Measurements from ENCODE around the gene ASF1B. TPM values are rescaled to one million over a fixed set of nuclear protein-coding genes. Genes with fewer than 3 reads are reported as not detected.

The ASF1B gene
- total RNA-seq, 1 donor from 2014 or later = 1.7 TPM

DNA sequence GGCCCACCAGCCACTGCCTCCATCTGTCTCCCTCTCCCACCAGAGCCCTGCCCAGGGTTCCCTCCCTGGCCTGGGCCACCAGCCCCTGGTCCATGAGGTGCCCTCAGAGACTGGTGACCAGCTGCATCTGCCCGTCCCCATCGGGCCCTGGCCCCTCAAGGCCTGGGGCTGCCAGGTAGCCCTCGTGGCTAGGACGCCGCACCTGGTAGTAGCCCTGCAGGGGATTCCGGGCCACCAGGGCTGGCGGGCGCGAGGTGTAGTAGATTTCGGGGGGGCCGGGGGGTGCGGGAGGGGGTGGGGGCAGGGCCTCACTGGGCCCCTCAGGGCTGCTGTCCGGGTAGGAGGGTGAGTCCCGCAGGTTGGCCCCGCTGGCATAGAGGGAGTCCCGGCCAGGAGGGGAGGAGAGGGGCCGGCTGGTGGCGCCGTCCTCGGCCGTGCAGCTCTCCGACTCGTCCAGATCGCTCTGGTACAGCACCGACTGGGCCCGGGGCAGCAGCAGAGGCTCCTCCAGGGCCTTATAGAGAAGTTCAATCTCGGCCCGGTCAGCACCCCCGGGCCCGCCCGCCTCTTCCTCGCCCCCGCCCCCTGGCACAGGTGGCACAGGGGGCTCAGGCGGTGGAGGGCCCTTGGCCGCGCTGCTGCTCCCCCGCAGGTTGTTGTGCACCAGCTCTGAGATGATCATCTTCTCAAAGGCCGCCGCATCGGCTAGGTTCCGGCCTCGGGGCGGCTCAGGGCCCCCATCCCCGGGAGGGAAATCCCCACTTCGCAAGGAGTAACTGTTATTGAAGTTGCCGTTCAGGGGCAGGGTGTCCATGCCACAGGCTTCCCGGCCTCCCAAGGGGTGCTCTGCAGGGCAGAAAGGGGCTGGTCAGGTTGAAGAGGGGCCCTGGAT is 14.6 kb upstream of the ASF1B start:
- H3K27ac ChIP-seq = peak overlapping the region; percentile 86
- intact Hi-C loops (cut with DNase I) = no loop called here
- TF ChIP-seq POLR2AphosphoS5 (IDR thresholded peaks at IDR 0.05; ENCODE audit: insufficient read depth in 1 of 2, low read depth in 1 of 2) = no peak
- no peak for TF ChIP-seq POLR2A (IDR thresholded peaks at IDR 0.05)
- TF ChIP-seq CTCF (IDR thresholded peaks at IDR 0.05) = no peak
- H3K4me1 ChIP-seq = peaks cover 29% of the 10 kb centered on the region
- H3K36me3 ChIP-seq = peaks cover 0 to 12% of the 10 kb centered on the region in 2 donors
- no peak overlapping the region for H3K4me3 ChIP-seq
- H3K9me3 ChIP-seq = no peaks in the 10 kb centered on the region
- no peaks in the 10 kb centered on the region for H3K27me3 ChIP-seq
- DNase-seq (ENCODE audit: extremely low spot score in 2 of 2) = no peak

- peaks cover 29% of the 10 kb centered on the region for H3K4me1 ChIP-seq
- H3K9me3 ChIP-seq = no peaks in the 10 kb centered on the region
- H3K4me3 ChIP-seq = peak overlapping the region; percentile 1 to 28
- intact Hi-C loops (cut with DNase I) = no loop called here
- peak overlapping the region; percentile 86 for H3K27ac ChIP-seq
- DNase-seq (ENCODE audit: extremely low spot score in 2 of 2) = no peak
- TF ChIP-seq CTCF (IDR thresholded peaks at IDR 0.05) = no peak
- no peak for TF ChIP-seq POLR2AphosphoS5 (IDR thresholded peaks at IDR 0.05; ENCODE audit: insufficient read depth in 1 of 2, low read depth in 1 of 2)
- no peak for TF ChIP-seq POLR2A (IDR thresholded peaks at IDR 0.05)
- H3K36me3 ChIP-seq = peaks cover 0 to 4% of the 10 kb centered on the region in 2 donors
- no peaks in the 10 kb centered on the region for H3K27me3 ChIP-seq
These were observed 13.8 kb upstream of the ASF1B start for GRCh38 chr19:14150041-14150769.

GRCh38 chr19:14149509-14149994 is 13.2 kb upstream of the ASF1B start:
- no peak for DNase-seq (ENCODE audit: extremely low spot score in 2 of 2)
- no peaks in the 10 kb centered on the region for H3K9me3 ChIP-seq
- H3K27me3 ChIP-seq = no peaks in the 10 kb centered on the region
- peak overlapping the region; percentile 26 to 28 for H3K4me3 ChIP-seq
- peaks cover 29% of the 10 kb centered on the region for H3K4me1 ChIP-seq
- intact Hi-C loops (cut with DNase I) = loop anchor here (5.0 to 10.0 kb wide), 2 partner anchors 198 to 325 kb away; partner anchors contain the start of gene PTGER1
- TF ChIP-seq CTCF (IDR thresholded peaks at IDR 0.05) (no peak), POLR2AphosphoS5 (IDR thresholded peaks at IDR 0.05; ENCODE audit: insufficient read depth in 1 of 2, low read depth in 1 of 2) (peak in 1 of 2 donors; percentile 64)
- peak overlapping the region; percentile 86 for H3K27ac ChIP-seq
- no peaks in the 10 kb centered on the region for H3K36me3 ChIP-seq

- peaks cover 29% of the 10 kb centered on the region for H3K4me1 ChIP-seq
- no peaks in the 10 kb centered on the region for H3K27me3 ChIP-seq
- peak overlapping the region; percentile 86 for H3K27ac ChIP-seq
- no peaks in the 10 kb centered on the region for H3K36me3 ChIP-seq
- H3K9me3 ChIP-seq = no peaks in the 10 kb centered on the region
- TF ChIP-seq POLR2A (IDR thresholded peaks at IDR 0.05) = no peak
- intact Hi-C loops (cut with DNase I) = loop anchor here (5.0 to 10.0 kb wide), 2 partner anchors 198 to 326 kb away; partner anchors contain the start of gene PTGER1
- no peak for DNase-seq (ENCODE audit: extremely low spot score in 2 of 2)
- peak overlapping the region; percentile 26 to 28 for H3K4me3 ChIP-seq
These were observed 12.5 kb upstream of the ASF1B start for GRCh38 chr19:14148751-14149410.
